Ovary (tissue), 9 donors: ENCODE data around the gene ASIC2. TPM values are rescaled to one million over a fixed set of nuclear protein-coding genes. Genes with fewer than 3 reads are reported as not detected.

Source experiments
- DNase-seq, 5 donors: peaks; one replicate each; pipeline ENCODE4 v3.0.0-alpha.2; 2019 to 2020
- H3K27ac ChIP-seq, 2 donors: fragments of 200-600 bp; one replicate each; pipeline versions ENCODE4 v1.5.1 to v1.8.0; 2019 to 2022
- H3K27me3 ChIP-seq: fragments of 200-600 bp; one replicate; pipeline ENCODE4 v1.8.0; 2022
- H3K36me3 ChIP-seq: fragments of 200-600 bp; sonication (generic); one replicate; pipeline ENCODE4 v1.5.1; 2019
- H3K4me1 ChIP-seq: one replicate; pipeline ENCODE4 v1.8.1; 2013; ENCODE audit warnings: mild to moderate bottlenecking, moderate library complexity; ENCODE audit not compliant: insufficient read depth
- H3K4me3 ChIP-seq: fragments of 200-600 bp; sonication (generic); one replicate; pipeline ENCODE4 v1.5.1; 2017
- H3K9me3 ChIP-seq, 2 donors: fragments of 200-600 bp in 1 of 2; sonication (generic) in 1 of 2; one replicate each; pipeline versions ENCODE4 v1.5.1 to v1.8.1; 2013 to 2019; ENCODE audit warnings: mild to moderate bottlenecking in 1 of 2, moderate library complexity in 1 of 2
- CTCF ChIP-seq, 3 donors: fragments of 450-650 bp in 2 of 3; fragments of 200-600 bp in 1 of 3; IDR thresholded peaks; one replicate each; pipeline versions ENCODE4 v1.5.1 to v1.8.0; 2016 to 2022; ENCODE audit warnings: antibody characterized with exemption in 3 of 3, mild to moderate bottlenecking in 1 of 3
- EP300 ChIP-seq: sonication (generic); formaldehyde crosslinking; IDR thresholded peaks from one replicate; pipeline ENCODE4 v1.6.1; 2017; ENCODE audit warnings: antibody characterized with exemption
- POLR2A ChIP-seq: fragments of 450-650 bp; IDR thresholded peaks from one replicate; pipeline ENCODE4 v1.6.1; 2017; ENCODE audit warnings: antibody characterized with exemption, mild to moderate bottlenecking, moderate library complexity
- WGBS, 3 donors: extraction: QIAGEN DNeasy Blood & Tissue Kit in 1 of 3; methylation state at CpG; one replicate each; pipeline versions ENCODE4 v1.1.5 to v1.1.7; 2013 to 2017; 5-methylcytosine and 5-hydroxymethylcytosine counted together
- intact Hi-C, 4 donors: fragments of 100-400 bp; cut with DNase I; formaldehyde crosslinking; loops; one replicate each; pipeline versions ENCODE4 v1.11.0 to v1.15.1; 2022 to 2023
- polyA plus RNA-seq, 2 donors: library from polyadenylated mRNA; stranded (reverse); fragments of 200-250 nt in 1 of 2; fragments of 350-450 nt in 1 of 2; fragmentation: Illumina TruSeq in 1 of 2; extraction: RNeasy Lipid Tissue Mini Kit (QIAGEN cat#74804) in 1 of 2; gene quantifications; one replicate each; pipeline ENCODE4 v1.2.3, GENCODE V29; 2013 to 2014
- total RNA-seq, 7 donors: library from RNA; depleted of rRNA in 2 of 7; stranded (reverse); fragments of >200 nt in 2 of 7; fragmentation: NEBNext Ultra II Directional in 3 of 7; extraction: Animal tissue kit (Norgen Biotek cat#: 25700) in 3 of 7; gene quantifications; one replicate each; pipeline versions ENCODE4 v1.1.0 to v1.2.4, GENCODE V29; 2016 to 2023
- donor health status: DM: no; HTN: no; CAD: no; lungs with moderate emphysema.
- donor health status: DM: no; HTN: no; CAD: no.
- donor health status: Bipolar disorder and iron deficiency.
- donor health status: DM: yes; HTN: yes; CAD: no.
- donor health status: DM: no; HTN: no; CAD: no.
- donor health status: DM: yes; HTN: yes; CAD: no.

ASIC2 gene
- total and polyA plus RNA-seq, 9 donors: 0.04 to 1.3 (median 0.24) TPM; not detected in 2

GRCh38 chr17:33334703-33335102, 41.6 kb upstream of the ASIC2 start:
- H3K9me3 ChIP-seq: no peaks in the 10 kb centered on the region
- 47 to 52% (median 51%) methylated on average over 4 of the region's 4 CpGs for whole genome bisulfite sequencing, 3 donors

GRCh38 chr17:33330877-33331276, 37.8 kb upstream of the ASIC2 start:
- H3K4me1 ChIP-seq: no peaks in the 10 kb centered on the region
- DNase-seq: no peak
- H3K27me3 ChIP-seq: no peaks in the 10 kb centered on the region
- no peaks in the 10 kb centered on the region for H3K36me3 ChIP-seq
- no peak overlapping the region for H3K4me3 ChIP-seq
- no peaks in the 10 kb centered on the region for H3K9me3 ChIP-seq
- TF ChIP-seq EP300 (no peak), CTCF (IDR thresholded peaks at IDR 0.05) (no peak), POLR2A (no peak)
- WGBS, 3 donors: 68 to 79% (median 70%) methylated on average over 3 of the region's 3 CpGs
- intact Hi-C loops: no loop called here
- no peak overlapping the region for H3K27ac ChIP-seq

More at GRCh38 chr17:33334703-33335102, 41.6 kb upstream of the ASIC2 start:
- intact Hi-C loops: no loop called here
- TF ChIP-seq CTCF (IDR thresholded peaks at IDR 0.05): no peak
- TF ChIP-seq POLR2A: no peak
- TF ChIP-seq EP300: no peak
- H3K27ac ChIP-seq: no peak overlapping the region
- no peak overlapping the region for H3K4me3 ChIP-seq
- no peaks in the 10 kb centered on the region for H3K36me3 ChIP-seq
- no peak for DNase-seq
- H3K27me3 ChIP-seq: no peaks in the 10 kb centered on the region
- no peaks in the 10 kb centered on the region for H3K4me1 ChIP-seq

DNA sequence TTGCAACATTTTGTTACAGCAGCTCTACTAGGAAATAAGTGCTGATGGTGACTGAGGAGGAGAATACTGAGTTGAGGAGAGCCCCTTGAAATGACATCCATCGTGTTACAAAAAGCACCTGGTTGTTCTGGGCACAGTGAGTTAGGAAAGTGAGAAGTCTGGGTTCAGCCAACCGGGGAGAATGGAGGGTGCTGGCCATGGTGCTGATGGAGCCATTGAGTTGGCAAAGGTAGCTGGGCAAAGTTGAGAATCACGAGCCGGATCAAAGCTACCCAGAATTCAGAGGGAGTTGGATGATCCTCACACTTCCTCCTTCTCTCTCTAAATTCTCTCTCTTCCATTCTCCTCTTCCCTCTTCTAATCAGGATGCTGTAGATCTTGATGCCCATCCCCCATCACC, 35.0 kb upstream of the ASIC2 start:
- 15 to 18% (median 16%) methylated on average over 4 of the region's 4 CpGs for WGBS, 3 donors
- H3K4me1 ChIP-seq: no peaks in the 10 kb centered on the region
- no peaks in the 10 kb centered on the region for H3K9me3 ChIP-seq
- H3K27me3 ChIP-seq: no peaks in the 10 kb centered on the region
- H3K4me3 ChIP-seq: no peak overlapping the region
- H3K36me3 ChIP-seq: no peaks in the 10 kb centered on the region
- TF ChIP-seq POLR2A (no peak), CTCF (IDR thresholded peaks at IDR 0.05) (no peak), EP300 (no peak)
- H3K27ac ChIP-seq: no peak overlapping the region
- intact Hi-C loops: no loop called here
- DNase-seq: no peak

DNA sequence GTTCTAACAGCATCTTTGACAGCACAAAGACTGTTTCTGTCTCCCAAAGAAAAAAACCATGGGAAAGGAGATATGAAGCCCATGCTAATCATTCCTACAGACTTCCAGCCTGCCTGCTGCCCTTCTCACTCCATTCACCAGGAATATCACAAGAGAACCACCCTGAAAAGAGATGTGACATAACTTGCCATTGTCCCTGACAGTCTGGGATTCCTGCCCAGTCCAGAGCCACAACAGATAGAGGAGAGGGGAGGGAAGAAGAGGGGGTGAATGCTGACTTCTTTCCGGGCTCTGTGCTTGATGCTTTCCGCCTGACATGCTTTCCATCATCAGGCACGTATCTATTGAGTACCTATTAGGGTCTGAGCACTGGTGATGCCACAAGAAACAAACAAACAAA, 31.6 kb upstream of the ASIC2 start:
- H3K4me1 ChIP-seq: no peaks in the 10 kb centered on the region
- no peak for DNase-seq
- intact Hi-C loops: no loop called here
- 51 to 67% (median 57%) methylated on average over 3 of the region's 3 CpGs for WGBS, 3 donors
- no peak for TF ChIP-seq CTCF (IDR thresholded peaks at IDR 0.05)
- no peak for TF ChIP-seq EP300
- no peak for TF ChIP-seq POLR2A
- H3K4me3 ChIP-seq: no peak overlapping the region
- no peaks in the 10 kb centered on the region for H3K9me3 ChIP-seq
- H3K27ac ChIP-seq: no peak overlapping the region
- H3K27me3 ChIP-seq: no peaks in the 10 kb centered on the region
- no peaks in the 10 kb centered on the region for H3K36me3 ChIP-seq
